Hematopoietic multipotent progenitor cell treated with erythropoietin and hydrocortisone succinate and interleukin-3 and kit ligand, for 4 days (in vitro differentiated cells): ENCODE results near the gene ZBTB48.

Experiments
- DNase-seq: peaks from one replicate; pipeline ENCODE4 v3.0.0-alpha.2; 2015

Gene ZBTB48

GRCh38 chr1:6574025-6574620, 5.7 kb upstream of the ZBTB48 start:
- no peak for DNase-seq

GRCh38 chr1:6574818-6575217, 5.0 kb upstream of the ZBTB48 start:
- no peak for DNase-seq

- DNase-seq, result no peak
Observed at GRCh38 chr1:6577831-6578525, 1.8 kb upstream of the ZBTB48 start.

GRCh38 chr1:6578624-6579373, 995 bp upstream of the ZBTB48 start:
- DNase-seq, result peak; percentile 61

GRCh38 chr1:6580119-6580592, 362 bp downstream of the ZBTB48 start:
- DNase-seq, result peak; percentile 79

- peak; percentile 53 for DNase-seq
Observed at GRCh38 chr1:6580593-6581409, 1.0 kb downstream of the ZBTB48 start.

GRCh38 chr1:6581561-6582305, 1.9 kb downstream of the ZBTB48 start:
- DNase-seq, result peak; percentile 81

- no peak for DNase-seq
Observed at GRCh38 chr1:6582370-6582769, 2.6 kb downstream of the ZBTB48 start.

- no peak for DNase-seq
Observed at GRCh38 chr1:6584126-6585080, 4.6 kb downstream of the ZBTB48 start.

- no peak for DNase-seq
Observed at GRCh38 chr1:6585081-6585722, 5.4 kb downstream of the ZBTB48 start.

GRCh38 chr1:6585841-6586240, 6.0 kb downstream of the ZBTB48 start:
- no peak for DNase-seq

GRCh38 chr1:6586404-6586816, 6.6 kb downstream of the ZBTB48 start:
- no peak for DNase-seq

- no peak for DNase-seq
Observed at GRCh38 chr1:6587261-6588005, 7.6 kb downstream of the ZBTB48 start.

- DNase-seq, result no peak
Observed at GRCh38 chr1:6588128-6588892, 8.5 kb downstream of the ZBTB48 start.

- DNase-seq, result no peak
Observed at GRCh38 chr1:6588893-6589520, 9.2 kb downstream of the ZBTB48 start.

GRCh38 chr1:6590046-6590445, 10.3 kb downstream of the ZBTB48 start:
- DNase-seq, result no peak

- peak; percentile 87 for DNase-seq
Observed at GRCh38 chr1:6591222-6591621, 11.4 kb downstream of the ZBTB48 start.

- DNase-seq, result no peak
Observed at GRCh38 chr1:6591644-6592043, 11.8 kb downstream of the ZBTB48 start.
